Lung (tissue), 12 donors: ENCODE data around the gene AMMECR1L. TPM values are rescaled to one million over a fixed set of nuclear protein-coding genes. Genes with fewer than 3 reads are reported as not detected.

Source experiments
- ATAC-seq: fragments of 200-7000 bp; cut with Tn5 transposase; one replicate; pipeline ENCODE4 v1.9.1; 2020; ENCODE audit warnings: moderate number of reproducible peaks; ENCODE audit not compliant: insufficient read depth, low FRiP score
- DNase-seq, 3 donors: peaks; one replicate each; pipeline ENCODE4 v3.0.0-alpha.2; 2013 to 2017
- H3K27ac ChIP-seq, 2 donors: one replicate each; pipeline ENCODE4 v1.5.1; 2013; ENCODE audit warnings: mild to moderate bottlenecking in 2 of 2, moderate library complexity in 2 of 2, control low read depth in 1 of 2, inconsistent platforms in 1 of 2, low read depth in 1 of 2, low read length in 1 of 2
- H3K27me3 ChIP-seq, 3 donors: one replicate each; pipeline ENCODE4 v1.5.1; 2013; ENCODE audit warnings: low read length in 2 of 3; ENCODE audit not compliant: control insufficient read depth in 3 of 3, insufficient read depth in 3 of 3
- H3K36me3 ChIP-seq, 4 donors: one replicate each; pipeline ENCODE4 v1.5.1; 2013; ENCODE audit warnings: low read length in 4 of 4, mild to moderate bottlenecking in 1 of 4, moderate library complexity in 1 of 4; ENCODE audit not compliant: control insufficient read depth in 4 of 4, insufficient read depth in 4 of 4
- H3K4me1 ChIP-seq, 5 donors: one replicate each; pipeline ENCODE4 v1.5.1; 2013; ENCODE audit warnings: low read length in 5 of 5, mild to moderate bottlenecking in 2 of 5, moderate library complexity in 1 of 5; ENCODE audit not compliant: control insufficient read depth in 5 of 5, insufficient read depth in 5 of 5
- H3K4me3 ChIP-seq: one replicate; pipeline ENCODE4 v1.5.1; 2013; ENCODE audit warnings: mild to moderate bottlenecking, control low read depth, moderate library complexity
- H3K9ac ChIP-seq, 2 donors: one replicate each; pipeline ENCODE4 v1.5.1; 2013; ENCODE audit warnings: low read length in 2 of 2, control low read depth in 1 of 2; ENCODE audit not compliant: insufficient read depth in 1 of 2
- H3K9me3 ChIP-seq, 4 donors: one replicate each; pipeline ENCODE4 v1.5.1; 2013; ENCODE audit warnings: low read length in 3 of 4, mild to moderate bottlenecking in 1 of 4, moderate library complexity in 1 of 4; ENCODE audit not compliant: control insufficient read depth in 4 of 4, insufficient read depth in 3 of 4
- WGBS, 2 donors: extraction: QIAGEN DNeasy Blood & Tissue Kit; methylation state at CpG; one replicate each; pipeline ENCODE4 v1.1.7; 2013; 5-methylcytosine and 5-hydroxymethylcytosine counted together
- polyA plus RNA-seq, 2 donors: library from polyadenylated mRNA; stranded (reverse); fragments of 200-250 nt; gene quantifications; one replicate each; pipeline ENCODE4 v1.2.1, GENCODE V29; 2013
- total RNA-seq, 2 donors: library from RNA; depleted of rRNA in 1 of 2; stranded (reverse); fragments of >200 nt in 1 of 2; gene quantifications; one replicate each; pipeline ENCODE4 v1.2.1, GENCODE V29; 2014 to 2021
- TF ChIP-seq, protein P1 (sequence below): IDR thresholded peaks from 2 replicates; pipeline ENCODE4 v1.5.1; 2012; ENCODE audit warnings: mild to moderate bottlenecking; ENCODE audit errors: control extremely low read depth, extremely low read depth
- donor health status: control.
- donor health status: control.
- donor health status: Bipolar disorder and iron deficiency.
- donor health status: healthy.
- donor health status: DM: yes; HTN: yes; CAD: no.

Gene AMMECR1L
- total and polyA plus RNA-seq, 4 donors = 7.0 to 15.2 (median 11.7) TPM

DNA sequence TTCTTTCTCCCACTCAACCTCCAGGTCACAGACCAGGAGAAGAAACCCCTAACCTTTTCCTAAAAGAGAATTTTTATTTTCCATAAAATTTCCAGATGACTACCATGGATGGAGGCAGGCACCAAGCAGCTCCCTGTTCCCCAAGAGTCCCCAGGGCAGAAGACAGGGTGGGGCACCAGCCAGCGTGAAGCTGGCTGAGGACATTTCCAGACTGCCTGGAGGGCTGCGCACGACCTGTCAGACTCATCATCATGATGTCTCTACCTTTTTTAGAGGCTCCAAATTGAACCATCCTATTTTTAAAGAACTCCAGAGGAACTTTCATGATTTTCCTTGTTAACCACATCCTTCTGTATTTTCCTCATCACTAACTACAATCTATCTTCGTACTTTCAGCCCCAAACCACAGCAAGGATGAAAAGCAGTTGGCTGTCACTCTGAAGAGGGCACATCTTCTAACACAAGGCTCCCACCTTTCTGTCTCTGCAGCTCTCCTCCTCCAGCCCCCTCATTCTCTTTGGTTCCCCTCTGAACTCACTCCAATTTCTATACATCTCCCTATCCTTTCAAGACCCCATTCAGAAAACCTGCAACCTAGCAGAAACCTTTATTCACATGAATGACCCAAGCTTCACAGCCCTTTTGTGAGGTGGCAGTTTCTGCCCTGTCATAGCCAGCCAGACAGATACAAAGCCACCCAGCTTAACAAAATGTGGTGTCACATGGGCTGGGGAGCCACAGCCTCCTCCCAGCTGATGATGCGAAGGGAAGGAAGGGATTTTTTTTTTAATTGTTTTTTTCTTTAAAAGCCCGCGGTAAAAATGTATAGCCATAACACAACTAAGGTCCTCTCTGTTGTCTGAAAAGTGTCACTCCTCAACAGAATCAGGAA, 11.1 kb downstream of the AMMECR1L start:
- WGBS, 2 donors = 49 to 73% methylated on average over 7 of the region's 7 CpGs
- TF ChIP-seq, protein P1, sequence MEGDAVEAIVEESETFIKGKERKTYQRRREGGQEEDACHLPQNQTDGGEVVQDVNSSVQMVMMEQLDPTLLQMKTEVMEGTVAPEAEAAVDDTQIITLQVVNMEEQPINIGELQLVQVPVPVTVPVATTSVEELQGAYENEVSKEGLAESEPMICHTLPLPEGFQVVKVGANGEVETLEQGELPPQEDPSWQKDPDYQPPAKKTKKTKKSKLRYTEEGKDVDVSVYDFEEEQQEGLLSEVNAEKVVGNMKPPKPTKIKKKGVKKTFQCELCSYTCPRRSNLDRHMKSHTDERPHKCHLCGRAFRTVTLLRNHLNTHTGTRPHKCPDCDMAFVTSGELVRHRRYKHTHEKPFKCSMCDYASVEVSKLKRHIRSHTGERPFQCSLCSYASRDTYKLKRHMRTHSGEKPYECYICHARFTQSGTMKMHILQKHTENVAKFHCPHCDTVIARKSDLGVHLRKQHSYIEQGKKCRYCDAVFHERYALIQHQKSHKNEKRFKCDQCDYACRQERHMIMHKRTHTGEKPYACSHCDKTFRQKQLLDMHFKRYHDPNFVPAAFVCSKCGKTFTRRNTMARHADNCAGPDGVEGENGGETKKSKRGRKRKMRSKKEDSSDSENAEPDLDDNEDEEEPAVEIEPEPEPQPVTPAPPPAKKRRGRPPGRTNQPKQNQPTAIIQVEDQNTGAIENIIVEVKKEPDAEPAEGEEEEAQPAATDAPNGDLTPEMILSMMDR = no peak
- Histone ChIP-seq H3K4me1 (peaks cover 0 to 13% (median 0%) of the 10 kb centered on the region in 5 donors), H3K27me3 (no peaks in the 10 kb centered on the region), H3K9me3 (no peaks in the 10 kb centered on the region), H3K27ac (peak overlapping the region in 1 of 2 donors; percentile 59), H3K9ac (no peak overlapping the region), H3K4me3 (no peak overlapping the region), H3K36me3 (peaks cover 15 to 28% (median 16%) of the 10 kb centered on the region in 4 donors)
- DNase-seq (no peak), ATAC-seq (no peak)

DNA sequence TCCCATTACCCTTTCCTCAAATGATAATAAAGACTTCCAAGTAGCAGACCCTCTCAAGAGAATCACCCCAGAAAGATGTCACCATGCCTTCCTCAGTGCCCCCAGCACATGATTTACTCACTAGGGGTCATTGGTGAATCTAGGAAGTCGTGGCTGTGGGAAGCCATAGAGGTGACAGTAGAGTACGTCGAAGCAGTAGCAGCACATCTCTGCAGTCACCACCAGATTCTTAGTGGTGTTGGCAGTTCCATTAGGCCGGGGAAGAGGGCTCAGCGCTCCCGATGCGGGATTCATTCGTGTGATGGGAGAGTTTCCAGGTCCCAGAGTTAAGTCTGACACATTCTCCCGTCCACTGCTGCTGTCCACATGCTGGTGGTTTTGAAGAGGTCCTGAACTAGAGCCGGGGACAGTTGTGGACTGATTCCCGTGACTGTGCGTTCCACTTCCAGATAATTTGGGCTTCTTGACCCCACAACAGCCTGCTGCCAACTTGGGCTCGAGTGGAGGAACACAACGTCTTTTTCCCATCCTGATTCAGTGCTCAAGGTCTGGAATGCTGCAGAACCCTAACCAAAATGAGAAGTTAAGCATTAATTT, 12.0 kb downstream of the AMMECR1L start:
- no peak for ATAC-seq
- peaks cover 0 to 10% (median 0%) of the 10 kb centered on the region in 5 donors for H3K4me1 ChIP-seq
- TF ChIP-seq, protein P1 = no peak
- H3K36me3 ChIP-seq = peaks cover 17 to 29% (median 21%) of the 10 kb centered on the region in 4 donors
- H3K9me3 ChIP-seq = no peaks in the 10 kb centered on the region
- no peak overlapping the region for H3K9ac ChIP-seq
- H3K27me3 ChIP-seq = no peaks in the 10 kb centered on the region
- WGBS, 2 donors = 77 to 85% methylated on average over 14 of the region's 14 CpGs
- H3K4me3 ChIP-seq = no peak overlapping the region
- H3K27ac ChIP-seq = no peak overlapping the region
- no peak for DNase-seq

DNA sequence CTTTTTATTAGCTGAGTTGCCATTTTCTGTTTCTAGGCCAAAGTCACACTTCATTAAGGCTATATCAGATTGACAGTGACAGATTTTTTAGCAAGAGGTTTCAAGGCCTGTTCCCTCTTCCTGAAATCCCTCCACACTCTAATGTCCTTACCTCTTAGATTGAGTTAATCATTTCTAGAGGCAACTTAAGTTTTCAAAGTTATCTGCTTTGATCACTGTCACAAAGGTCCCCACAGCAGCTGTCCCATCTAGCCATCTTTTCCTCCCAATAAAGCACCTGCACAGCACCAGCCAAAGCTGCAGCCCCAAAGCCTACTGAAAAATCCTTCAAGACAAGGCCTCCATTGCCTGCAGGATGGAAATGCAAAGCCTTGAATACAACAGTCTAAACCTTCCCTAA, 13.4 kb downstream of the AMMECR1L start:
- TF ChIP-seq, protein P1 = no peak
- Histone ChIP-seq H3K27me3 (no peaks in the 10 kb centered on the region), H3K9me3 (no peaks in the 10 kb centered on the region), H3K4me1 (peaks cover 0 to 10% (median 0%) of the 10 kb centered on the region in 5 donors), H3K9ac (no peak overlapping the region), H3K27ac (no peak overlapping the region), H3K36me3 (peaks cover 25 to 32% (median 26%) of the 10 kb centered on the region in 4 donors), H3K4me3 (no peak overlapping the region)
- DNase-seq (no peak), ATAC-seq (no peak)
